A549 (cell line): Measurements from ENCODE around the gene UNC45A. TPM values are rescaled to one million over a fixed set of nuclear protein-coding genes. Genes with fewer than 3 reads are reported as not detected.

ENCODE experiments used
- ATAC-seq, 2 experiments: fragments of 200-7000 bp in 1 of 2; fragments of >200 bp in 1 of 2; cut with Nextera tagmentation in 1 of 2; cut with Tn5 transposase in 1 of 2; 3 replicates each; pipeline versions ENCODE4 v1.8.0 to v1.9.1; 2018 to 2020; ENCODE audit warnings: mild to moderate bottlenecking in 1 of 2, moderate library complexity in 1 of 2
- CTCF ChIA-PET: fragments of 300-600 bp; sonication (Branson Sonifier 250); formaldehyde crosslinking; extraction: SDS; loops from one replicate; lab custom pipeline; 2021; ENCODE audit warnings: antibody characterized with exemption, inconsistent platforms; lab: Yijun Ruan, JAX
- POLR2A ChIA-PET: fragments of 350-600 bp; formaldehyde crosslinking; extraction: SDS; loops from one replicate; lab custom pipeline; 2021; ENCODE audit warnings: antibody characterized with exemption, inconsistent platforms; lab: Yijun Ruan, JAX
- DNase-seq, 2 experiments: peaks; one replicate each; pipeline versions ENCODE4 v3.0.0 to v3.0.0-alpha.2; 2011 to 2016; ENCODE audit warnings: low read depth in 1 of 2, low spot score in 1 of 2
- FAIRE-seq: peaks from 2 replicates; lab custom pipeline; 2011; peaks lifted over from hg19 to GRCh38; lab: Jason Lieb, UNC
- H3K27ac ChIP-seq, 2 experiments: fragments of >200 bp; sonication (Bioruptor Twin); formaldehyde crosslinking; 3 replicates each; pipeline ENCODE4 v1.5.1; 2016 to 2017
- H3K4me1 ChIP-seq: fragments of >200 bp; sonication (Bioruptor Twin); formaldehyde crosslinking; 3 replicates; pipeline ENCODE4 v1.6.1; 2016
- H3K4me2 ChIP-seq: fragments of >200 bp; sonication (Bioruptor Twin); formaldehyde crosslinking; 3 replicates; pipeline ENCODE4 v1.6.1; 2016
- H3K4me3 ChIP-seq: fragments of >200 bp; sonication (Bioruptor Twin); formaldehyde crosslinking; 3 replicates; pipeline ENCODE4 v1.5.1; 2016
- H3K9me3 ChIP-seq: fragments of >200 bp; sonication (Bioruptor Twin); formaldehyde crosslinking; 3 replicates; pipeline ENCODE4 v1.6.1; 2016
- BHLHE40 ChIP-seq: IDR thresholded peaks from 2 replicates; pipeline ENCODE4 v1.6.1; 2012; ENCODE audit warnings: low read depth, low read length, inconsistent platforms
- CBX8 ChIP-seq: fragments of 200-600 bp; sonication (generic); IDR thresholded peaks from 2 replicates; pipeline ENCODE4 v1.6.1; 2016
- CHD2 ChIP-seq: fragments of 150-350 bp; IDR thresholded peaks from 2 replicates; pipeline ENCODE4 v1.6.1; 2014; ENCODE audit warnings: low read length; ENCODE audit not compliant: partially characterized antibody
- EP300 ChIP-seq, 2 experiments: fragments of >200 bp; sonication (Bioruptor Twin); formaldehyde crosslinking; IDR thresholded peaks; 2 replicates in 1 of 2; 3 replicates in 1 of 2; pipeline ENCODE4 v1.6.1; 2016 to 2017
- FOSB ChIP-seq: fragments of 250-450 bp; sonication (Bioruptor Pico); IDR thresholded peaks from 2 replicates; pipeline ENCODE4 v1.5.0; 2020; ENCODE audit warnings: mild to moderate bottlenecking, moderate library complexity
- FOSL2 ChIP-seq, 2 experiments: fragments of 450-650 bp in 1 of 2; fragments of >200 bp in 1 of 2; sonication (Bioruptor Twin) in 1 of 2; formaldehyde crosslinking; IDR thresholded peaks; 2 replicates each; pipeline versions ENCODE4 v1.5.0 to v1.6.1; 2016 to 2020; ENCODE audit warnings: mild to moderate bottlenecking in 1 of 2, moderate library complexity in 1 of 2
- HES2 ChIP-seq: fragments of >200 bp; sonication (Bioruptor Twin); formaldehyde crosslinking; IDR thresholded peaks from 2 replicates; pipeline ENCODE4 v1.6.1; 2016
- HMGXB4 ChIP-seq: fragments of 250-450 bp; sonication (Bioruptor Pico); IDR thresholded peaks from 2 replicates; pipeline ENCODE4 v1.5.0; 2021; ENCODE audit warnings: mild to moderate bottlenecking, moderate library complexity, borderline replicate concordance
- HOXB5 ChIP-seq: fragments of 250-450 bp; sonication (Bioruptor Pico); IDR thresholded peaks from 2 replicates; pipeline ENCODE4 v1.5.0; 2020; ENCODE audit warnings: mild to moderate bottlenecking, moderate library complexity
- MAX ChIP-seq: IDR thresholded peaks from 2 replicates; pipeline ENCODE4 v1.6.1; 2012
- MYC ChIP-seq: IDR thresholded peaks from 2 replicates; pipeline ENCODE4 v1.6.1; 2012; ENCODE audit warnings: mild to moderate bottlenecking, inconsistent platforms, low read length, improper control_type of control experiment, borderline replicate concordance
- NPAS2 ChIP-seq: fragments of 250-450 bp; sonication (Bioruptor Pico); IDR thresholded peaks from 2 replicates; pipeline ENCODE4 v1.8.0; 2022; ENCODE audit warnings: mild to moderate bottlenecking, moderate library complexity, borderline replicate concordance
- NR3C1 ChIP-seq: fragments of >200 bp; sonication (Bioruptor Twin); formaldehyde crosslinking; IDR thresholded peaks from 3 replicates; pipeline ENCODE4 v1.6.1; 2017
- PHF8 ChIP-seq: fragments of 200-600 bp; sonication (generic); IDR thresholded peaks from 2 replicates; pipeline ENCODE4 v1.6.1; 2016; ENCODE audit warnings: low read depth, mild to moderate bottlenecking, antibody characterized with exemption, moderate library complexity, borderline replicate concordance
- POLR2A ChIP-seq: IDR thresholded peaks from 2 replicates; pipeline ENCODE4 v1.6.1; 2012; ENCODE audit warnings: mild to moderate bottlenecking, low read length
- POLR2AphosphoS2 ChIP-seq: conservative IDR thresholded peaks from 2 replicates; pipeline ENCODE4 v1.6.1; 2012; ENCODE audit warnings: low read length, improper control_type of control experiment, inconsistent platforms
- RCOR1 ChIP-seq: fragments of 150-350 bp; IDR thresholded peaks from 2 replicates; pipeline ENCODE4 v1.6.1; 2014; ENCODE audit warnings: antibody characterized with exemption, low read length, low read depth
- SREBF2 ChIP-seq: fragments of 450-650 bp; IDR thresholded peaks from 2 replicates; pipeline ENCODE4 v1.6.1; 2014; ENCODE audit warnings: mild to moderate bottlenecking, moderate library complexity
- TP53 ChIP-seq: fragments of 250-450 bp; sonication (Bioruptor Pico); IDR thresholded peaks from 2 replicates; pipeline ENCODE4 v1.5.0; 2021; ENCODE audit warnings: mild to moderate bottlenecking, moderate library complexity
- WGBS: methylation state at CpG from one replicate; pipeline ENCODE4 v1.1.6; 2017; ENCODE audit errors: missing lambda C conversion rate; 5-methylcytosine and 5-hydroxymethylcytosine counted together
- polyA plus RNA-seq, 4 experiments: library from polyadenylated mRNA; depleted of rRNA in 3 of 4; stranded (reverse); fragments of >200 nt; fragmentation: RNase III in 1 of 4; extraction: RNeasy Plus Mini Kit Qiagen cat#74134 plus additional on column Dnase treatment in 1 of 4; gene quantifications; 2 replicates in 3 of 4; 3 replicates in 1 of 4; pipeline ENCODE4 v1.2.3, GENCODE V29; 2011 to 2017

The UNC45A gene
- polyA plus RNA-seq, 2 of the 4 experiments (the other 2 are of a cell fraction), result 48.2 to 80.4 TPM

DNA sequence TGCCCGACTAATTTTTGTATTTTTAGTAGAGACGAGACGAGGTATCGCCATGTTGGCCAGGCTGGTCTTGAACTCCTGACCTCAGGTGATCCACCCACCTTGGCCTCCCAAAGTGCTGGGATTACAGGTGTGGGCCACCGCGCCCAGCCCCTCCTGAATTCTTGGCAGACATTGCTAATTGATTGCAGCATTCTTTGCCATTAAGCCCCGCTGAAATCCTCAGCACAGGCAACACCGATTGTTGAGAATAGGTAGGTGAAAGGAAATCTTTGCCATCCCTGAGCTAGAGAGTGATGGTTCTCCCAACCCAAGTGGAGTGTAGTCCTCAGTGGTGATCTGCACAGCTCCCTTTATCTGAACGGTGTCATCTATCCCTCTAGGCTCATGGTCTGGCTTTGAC, 30.3 kb upstream of the UNC45A start:
- no peaks in the 10 kb centered on the region for H3K9me3 ChIP-seq
- FAIRE-seq (no peak), ATAC-seq (no peak), DNase-seq (no peak)
- POLR2A ChIA-PET, result no interaction called here
- no peak overlapping the region for H3K4me2 ChIP-seq
- TF ChIP-seq SREBF2, result no peak
- TF ChIP-seq POLR2A, result no peak
- TF ChIP-seq NPAS2 (CRISPR knock-in tag), result no peak
- no peak for TF ChIP-seq FOSL2 (IDR thresholded peaks at IDR 0.05)
- TF ChIP-seq FOSL2 (CRISPR knock-in tag; IDR thresholded peaks at IDR 0.05), result no peak
- TF ChIP-seq HMGXB4 (CRISPR knock-in tag), result no peak
- TF ChIP-seq BHLHE40, result no peak
- TF ChIP-seq PHF8, result no peak
- TF ChIP-seq MAX, result no peak
- TF ChIP-seq FOSB (CRISPR knock-in tag), result no peak
- no peak for TF ChIP-seq MYC
- TF ChIP-seq EP300 (IDR thresholded peaks at IDR 0.05), result no peak
- TF ChIP-seq RCOR1, result no peak
- TF ChIP-seq POLR2AphosphoS2, result no peak
- CTCF ChIA-PET, result interaction anchor here (0.9 to 16.8 kb wide), 11 partner anchors 8 to 368 kb away, joined by 3 to 326 read pairs (median 7); partner anchors contain the start of genes FES, HDDC3 and UNC45A
- no peak overlapping the region for H3K4me3 ChIP-seq
- no peak overlapping the region for H3K27ac ChIP-seq
- H3K4me1 ChIP-seq, result peaks cover 14% of the 10 kb centered on the region
- WGBS, result 93% methylated on average over 9 of the region's 9 CpGs

DNA sequence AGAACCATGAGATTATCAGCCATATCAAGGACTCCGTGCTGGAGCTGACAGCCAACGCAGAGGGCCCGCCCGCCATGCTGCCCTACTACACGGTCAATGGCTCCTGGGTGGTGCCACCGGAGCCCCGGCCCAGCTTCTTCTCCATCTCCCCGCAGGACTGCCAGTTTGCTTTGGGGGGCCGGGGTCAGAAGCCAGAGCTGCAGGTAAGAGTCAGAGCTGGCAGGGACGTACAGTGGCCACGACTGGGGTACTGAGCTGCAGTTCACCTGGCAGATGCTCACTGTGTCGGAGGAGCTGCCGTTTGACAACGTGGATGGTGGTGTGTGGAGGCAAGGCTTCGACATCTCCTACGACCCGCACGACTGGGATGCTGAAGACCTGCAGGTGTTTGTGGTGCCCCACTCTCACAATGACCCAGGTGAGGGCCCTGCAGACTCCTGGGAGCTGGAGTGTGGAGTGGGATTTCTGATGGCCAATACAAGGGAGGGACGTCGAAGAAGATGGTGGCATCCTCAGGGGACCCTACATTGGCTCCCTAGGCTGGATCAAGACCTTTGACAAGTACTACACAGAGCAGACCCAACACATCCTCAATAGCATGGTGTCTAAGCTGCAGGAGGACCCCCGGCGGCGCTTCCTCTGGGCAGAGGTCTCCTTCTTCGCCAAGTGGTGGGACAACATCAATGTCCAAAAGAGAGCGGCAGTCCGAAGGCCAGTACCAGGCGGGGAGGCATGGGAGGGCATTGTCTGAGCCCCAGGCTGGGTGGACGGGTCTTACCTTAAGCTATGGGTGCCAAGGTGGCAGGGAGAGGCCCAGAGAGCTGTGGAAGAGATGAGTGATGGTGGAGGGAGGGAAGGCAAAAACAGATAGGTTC, 29.5 kb upstream of the UNC45A start:
- Histone ChIP-seq H3K4me3 (no peak overlapping the region), H3K4me2 (no peak overlapping the region), H3K4me1 (peaks cover 14% of the 10 kb centered on the region), H3K27ac (no peak overlapping the region), H3K9me3 (no peaks in the 10 kb centered on the region)
- ATAC-seq (no peak), DNase-seq (no peak), FAIRE-seq (no peak)
- WGBS, result 96% methylated on average over 28 of the region's 28 CpGs
- TF ChIP-seq HES2 (no peak), TP53 (CRISPR knock-in tag) (no peak), CBX8 (no peak), HOXB5 (CRISPR knock-in tag) (no peak), NR3C1 (no peak), CHD2 (no peak)
- POLR2A ChIA-PET, result no interaction called here
- CTCF ChIA-PET, result interaction anchor here (0.9 to 16.8 kb wide), 12 partner anchors 9 to 367 kb away, joined by 3 to 326 read pairs (median 3); partner anchors contain the start of genes FES, HDDC3 and UNC45A

GRCh38 chr15:90906181-90906849, 28.8 kb upstream of the UNC45A start:
- DNase-seq, result no peak
- WGBS, result 93% methylated on average over 11 of the region's 11 CpGs
- H3K27ac ChIP-seq, result no peak overlapping the region
- POLR2A ChIA-PET, result no interaction called here
- no peak for TF ChIP-seq EP300 (IDR thresholded peaks at IDR 0.05)
- TF ChIP-seq SREBF2, result no peak
- TF ChIP-seq, all 56 proteins: peak for 0
- peaks cover 14% of the 10 kb centered on the region for H3K4me1 ChIP-seq
- H3K4me3 ChIP-seq, result no peak overlapping the region
- FAIRE-seq, result no peak
- CTCF ChIA-PET, result interaction anchor here (1.0 to 16.8 kb wide), 9 partner anchors 8 to 259 kb away, joined by 3 to 326 read pairs (median 3); partner anchors contain the start of genes FES, HDDC3 and UNC45A
- ATAC-seq, result no peak
- H3K9me3 ChIP-seq, result no peaks in the 10 kb centered on the region
- H3K4me2 ChIP-seq, result no peak overlapping the region
